Ovary (tissue), 3 donors: ENCODE measurements around the gene GFY.

Source experiments
- CTCF ChIP-seq, 3 donors: fragments of 450-650 bp in 2 of 3; fragments of 200-600 bp in 1 of 3; IDR thresholded peaks; one replicate each; pipeline versions ENCODE4 v1.5.1 to v1.8.0; 2016 to 2022; ENCODE audit warnings: antibody characterized with exemption in 3 of 3, mild to moderate bottlenecking in 1 of 3
- POLR2A ChIP-seq: fragments of 450-650 bp; IDR thresholded peaks from one replicate; pipeline ENCODE4 v1.6.1; 2017; ENCODE audit warnings: antibody characterized with exemption, mild to moderate bottlenecking, moderate library complexity
- donor health status: DM: no; HTN: no; CAD: no.

GRCh38 chr19:49461656-49462055 lies 36.5 kb downstream of the GFY start:
- TF ChIP-seq POLR2A (no peak), CTCF (IDR thresholded peaks at IDR 0.05) (no peak)
